SK-N-SH (cell line): ENCODE measurements around the gene FBXO10.

Experiments used
- CTCF ChIP-seq: fragments of 200-600 bp; sonication (generic); IDR thresholded peaks from 2 replicates; pipeline ENCODE4 v1.6.1; 2017; ENCODE audit warnings: antibody characterized with exemption, mild to moderate bottlenecking, moderate library complexity
- EP300 ChIP-seq, 2 experiments: IDR thresholded peaks; 2 replicates each; pipeline versions ENCODE4 v1.4.0 to v1.6.1; 2012; ENCODE audit warnings: borderline replicate concordance in 1 of 2, low read depth in 1 of 2, low read length in 1 of 2
- EZH2phosphoT487 ChIP-seq: fragments of 200-600 bp; sonication (generic); IDR thresholded peaks from 2 replicates; pipeline ENCODE4 v1.6.1; 2017; ENCODE audit warnings: low read depth, mixed run types, mild to moderate bottlenecking, antibody characterized with exemption, moderate library complexity, borderline replicate concordance
- GATA2 ChIP-seq: sonication (generic); formaldehyde crosslinking; IDR thresholded peaks from 2 replicates; pipeline ENCODE4 v1.5.0; 2020; ENCODE audit warnings: mild to moderate bottlenecking, missing genetic modification reagents
- JUND ChIP-seq: IDR thresholded peaks from 2 replicates; pipeline ENCODE4 v1.4.0; 2012
- NFIC ChIP-seq: IDR thresholded peaks from 2 replicates; pipeline ENCODE4 v1.4.0; 2012; ENCODE audit warnings: borderline replicate concordance
- POLR2AphosphoS5 ChIP-seq: IDR thresholded peaks from 2 replicates; pipeline ENCODE4 v1.6.1; 2012; ENCODE audit warnings: low read depth, low read length
- SMC3 ChIP-seq: IDR thresholded peaks from 2 replicates; pipeline ENCODE4 v1.6.1; 2012; ENCODE audit warnings: low read depth, low read length, improper control_type of control experiment
- TEAD4 ChIP-seq: IDR thresholded peaks from 2 replicates; pipeline ENCODE4 v1.4.0; 2012; ENCODE audit warnings: mild to moderate bottlenecking, borderline replicate concordance; ENCODE audit not compliant: insufficient read depth
- USF1 ChIP-seq: IDR thresholded peaks from 2 replicates; pipeline ENCODE4 v1.4.0; 2012; ENCODE audit warnings: low read depth, borderline replicate concordance
- YY1 ChIP-seq: IDR thresholded peaks from 2 replicates; pipeline ENCODE4 v1.4.0; 2012; ENCODE audit warnings: low read depth, mild to moderate bottlenecking

- TF ChIP-seq GATA2 (CRISPR knock-in tag): no peak
- no peak for TF ChIP-seq YY1
- no peak for TF ChIP-seq CTCF
- TF ChIP-seq EZH2phosphoT487: no peak
- no peak for TF ChIP-seq SMC3
- no peak for TF ChIP-seq TEAD4
- TF ChIP-seq EP300 (IDR thresholded peaks at IDR 0.05; ENCODE audit: borderline replicate concordance in 1 of 2, low read depth in 1 of 2, low read length in 1 of 2): no peak
- no peak for TF ChIP-seq JUND
- no peak for TF ChIP-seq USF1
- no peak for TF ChIP-seq POLR2AphosphoS5
- no peak for TF ChIP-seq NFIC
These were observed 1.9 kb downstream of the FBXO10 start for GRCh38 chr9:37574241-37574721.
